Activated CD8-positive, alpha-beta memory T cell treated with anti-CD3 and anti-CD28 coated beads, Interleukin-2, amount 50 U/mL, for 24 hours (primary cell): ENCODE measurements around the gene MBNL1.

Source experiments
- DNase-seq: peaks from one replicate; pipeline ENCODE4 v3.0.0-alpha.2; 2020; ENCODE audit errors: extremely low read depth

MBNL1 gene

GRCh38 chr3:152474585-152474984, 205.9 kb downstream of the MBNL1 start:
- no peak for DNase-seq

DNA sequence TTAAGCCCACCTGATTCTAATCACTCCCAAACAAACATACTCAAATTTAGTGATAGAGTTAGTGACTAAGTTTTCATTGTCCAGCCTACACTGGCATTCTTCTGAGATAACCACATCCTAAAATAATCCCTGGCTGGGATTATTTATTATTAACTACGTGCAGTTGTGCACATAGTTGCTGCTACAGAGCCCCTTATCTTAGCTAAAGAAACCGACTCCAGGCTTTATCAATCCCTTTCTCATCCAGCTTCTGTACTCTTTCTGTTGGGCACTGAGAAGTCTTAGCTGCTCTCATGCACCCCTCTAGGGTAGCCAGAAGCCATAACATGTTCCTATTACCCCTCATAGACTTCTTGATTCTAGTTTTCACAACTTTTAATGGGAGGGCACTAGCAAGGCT, 208.7 kb downstream of the MBNL1 start:
- DNase-seq: no peak

DNA sequence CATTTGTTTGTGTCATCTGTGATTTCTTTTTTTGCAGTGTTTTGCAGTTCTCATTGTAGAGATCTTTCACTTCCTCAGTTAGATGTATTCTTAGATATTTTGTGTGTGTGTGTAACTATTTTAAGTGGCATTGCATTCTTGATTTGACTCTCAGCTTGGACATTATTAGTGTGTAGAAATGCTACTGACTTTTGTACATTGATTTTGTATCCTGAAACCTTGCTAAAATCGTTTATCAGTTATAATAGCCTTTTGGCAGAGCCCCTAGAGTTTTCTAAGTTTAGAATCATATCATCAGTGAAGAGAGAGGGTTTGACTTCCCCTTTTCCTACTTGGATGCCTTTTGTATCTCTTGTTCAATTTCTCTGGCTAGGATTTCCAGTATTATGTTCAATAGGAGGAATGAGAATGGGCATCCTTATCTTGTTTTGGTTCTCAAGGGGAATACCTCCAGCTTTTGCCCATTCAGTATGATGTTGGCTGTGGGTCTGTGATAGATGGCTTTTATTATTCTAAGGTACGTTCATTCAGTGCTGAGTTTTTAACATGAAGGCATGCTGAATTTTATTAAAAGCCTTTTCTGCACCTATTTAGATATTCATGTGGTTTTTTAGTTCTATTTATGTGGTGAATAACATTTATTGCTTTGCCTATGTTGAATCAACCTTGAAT, 211.7 kb downstream of the MBNL1 start:
- no peak for DNase-seq

- DNase-seq: no peak
Observed at GRCh38 chr3:152486364-152486763, 217.6 kb downstream of the MBNL1 start.

DNA sequence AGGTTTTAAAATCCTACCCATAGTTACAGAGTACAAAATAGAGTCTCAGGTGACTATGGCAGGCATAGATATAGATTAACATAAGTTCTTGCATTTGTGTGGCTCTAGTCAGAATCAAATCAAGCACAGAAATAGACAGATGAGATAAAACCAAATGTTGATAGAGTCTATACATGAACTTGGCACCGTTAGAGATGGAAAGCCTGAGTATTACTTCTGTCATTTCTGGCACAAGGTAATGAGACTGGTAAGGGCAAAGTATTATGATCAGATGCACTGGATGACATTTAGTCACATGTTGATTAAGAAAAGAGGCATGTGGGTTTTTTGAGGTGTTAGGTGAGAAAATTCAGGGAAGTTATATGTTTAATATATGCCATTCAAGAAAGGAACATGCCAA, 219.7 kb downstream of the MBNL1 start:
- no peak for DNase-seq

DNA sequence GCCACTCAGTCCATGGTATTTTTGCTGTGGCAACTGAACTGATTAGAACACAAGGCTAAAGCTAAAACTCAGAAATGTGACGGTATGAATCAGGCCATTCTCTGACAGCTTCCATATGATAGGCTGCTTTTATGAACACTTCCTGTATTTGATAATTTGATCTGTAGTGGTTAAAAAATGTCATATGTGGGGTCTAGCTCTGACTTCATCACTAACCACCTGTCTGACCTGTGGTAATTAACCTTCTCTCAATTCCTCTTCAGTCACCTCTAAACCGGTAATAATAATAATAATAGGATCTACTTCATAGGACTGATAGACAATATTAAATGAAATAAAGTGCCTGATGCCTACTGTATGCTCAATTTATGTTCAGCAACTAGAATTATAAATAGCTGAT, 223.2 kb downstream of the MBNL1 start:
- no peak for DNase-seq

- DNase-seq: no peak
Observed at GRCh38 chr3:152496286-152496685, 227.6 kb downstream of the MBNL1 start.

GRCh38 chr3:152496716-152497115, 228.0 kb downstream of the MBNL1 start:
- DNase-seq: no peak

DNA sequence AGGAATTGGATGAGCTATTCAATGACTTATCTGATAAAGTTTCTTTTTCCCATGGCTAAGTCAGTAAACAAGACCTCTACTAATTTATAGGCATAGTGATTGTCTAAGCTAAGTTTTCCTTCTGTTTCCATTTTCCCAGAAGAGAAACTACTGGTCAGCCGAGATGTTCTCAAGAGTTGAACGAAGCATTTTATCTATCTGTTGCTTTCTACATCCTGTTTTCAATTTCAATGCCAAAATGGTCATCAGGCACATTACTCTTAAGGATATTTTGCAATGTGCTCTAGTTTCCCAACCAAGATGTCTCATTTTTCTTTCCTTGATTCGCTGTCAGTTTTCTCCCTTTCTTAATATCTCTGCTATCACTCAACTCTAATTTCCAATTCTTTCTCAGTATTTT, 228.7 kb downstream of the MBNL1 start:
- no peak for DNase-seq

DNA sequence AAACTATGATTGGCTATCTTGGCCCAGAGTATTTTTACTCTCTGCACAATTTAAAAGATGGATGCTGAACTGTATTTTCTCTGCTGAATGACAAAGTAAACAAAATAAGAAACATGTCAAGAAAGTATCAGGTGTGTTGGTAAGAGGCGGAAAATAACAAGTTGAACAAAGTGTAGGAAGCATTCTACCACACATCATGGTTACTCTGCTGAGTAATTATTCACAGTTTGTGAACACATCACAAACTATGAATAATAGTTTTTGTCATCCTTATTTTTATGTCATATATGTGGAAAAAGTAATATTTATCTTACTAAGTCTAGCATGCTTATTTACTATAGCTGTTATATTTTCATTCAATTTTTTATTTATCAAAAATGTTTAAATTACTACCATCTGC, 229.2 kb downstream of the MBNL1 start:
- no peak for DNase-seq

DNA sequence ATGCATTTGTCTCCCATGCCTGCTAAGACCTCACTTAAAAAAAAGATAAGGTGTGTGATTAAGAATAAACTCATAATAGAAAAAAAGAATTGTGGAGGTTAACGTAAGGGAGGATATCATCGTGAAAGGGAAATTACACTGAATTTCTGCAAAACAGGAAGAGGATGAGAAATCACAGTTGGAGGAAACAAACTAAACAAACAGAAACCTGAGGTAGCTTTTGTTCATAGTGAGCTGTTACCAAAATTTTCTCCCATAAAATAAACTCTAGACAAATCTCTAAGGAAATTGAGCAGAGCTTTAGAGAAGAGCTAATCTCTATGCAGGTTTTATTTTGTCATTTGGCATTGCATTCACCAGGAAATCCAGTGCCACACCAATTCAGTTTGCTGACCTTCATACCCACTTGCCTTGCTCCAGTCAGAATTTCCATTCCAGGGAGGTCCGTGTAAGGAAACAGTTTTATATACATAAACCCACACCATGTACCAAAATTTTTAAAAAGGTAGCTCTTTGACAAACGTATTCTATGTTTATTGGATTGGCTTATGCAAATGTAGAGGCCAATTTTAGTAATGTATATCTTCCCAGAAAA, 231.2 kb downstream of the MBNL1 start:
- no peak for DNase-seq

GRCh38 chr3:152505926-152506325, 237.2 kb downstream of the MBNL1 start:
- no peak for DNase-seq

DNA sequence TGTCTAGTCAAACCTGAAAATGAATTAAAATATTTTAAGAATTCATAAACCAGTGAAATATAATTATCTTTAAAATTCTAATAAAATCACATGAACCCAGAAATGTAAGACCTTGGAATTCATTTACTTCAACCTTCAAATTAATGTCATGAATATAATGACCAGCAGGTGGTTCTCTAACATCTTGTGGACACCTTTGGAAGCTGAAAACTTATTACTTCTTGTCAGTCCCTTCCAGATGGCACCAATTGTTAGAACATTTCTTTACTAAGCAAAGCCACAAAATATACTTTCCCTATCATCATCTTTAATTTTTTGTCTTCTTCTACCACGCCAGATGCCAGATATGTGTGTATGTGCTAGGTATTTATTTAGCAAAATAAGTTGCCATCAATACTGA, 240.0 kb downstream of the MBNL1 start:
- DNase-seq: no peak

DNA sequence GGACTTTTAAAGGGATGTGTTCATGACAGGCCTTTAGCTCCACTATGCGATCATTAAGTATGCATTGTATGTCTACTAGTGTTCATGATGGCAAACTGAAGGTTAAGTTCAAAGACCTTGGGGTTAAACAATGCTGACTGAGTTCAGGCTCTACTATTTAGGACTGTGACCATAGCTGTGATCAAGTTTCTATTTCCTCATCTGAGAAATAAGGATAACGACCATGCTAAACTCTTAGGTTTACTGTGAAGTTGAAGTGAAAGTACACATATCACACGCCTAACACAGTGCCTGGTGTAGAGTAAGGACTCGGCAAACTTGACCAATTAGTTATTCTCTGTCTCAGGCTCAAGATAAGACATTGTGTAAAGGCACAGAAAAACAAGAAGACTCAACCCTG, 243.2 kb downstream of the MBNL1 start:
- DNase-seq: no peak

GRCh38 chr3:152513301-152513960, 244.7 kb downstream of the MBNL1 start:
- no peak for DNase-seq
